NCI-H2196 treated with DMSO at 0.1 percent for 48 hours (cell line): ENCODE results near the gene MBP.

Source experiments
- DNase-seq: peaks from one replicate; lab custom pipeline; 2025; ENCODE audit not compliant: unreplicated experiment; lab: John Stamatoyannopoulos, UW

Gene MBP

GRCh38 chr18:77116201-77117080, 16.1 kb downstream of the MBP start:
- no peak for DNase-seq

GRCh38 chr18:77115192-77115953, 17.2 kb downstream of the MBP start:
- DNase-seq, result no peak

- no peak for DNase-seq
These were observed 18.0 kb downstream of the MBP start for GRCh38 chr18:77114415-77115191.

DNA sequence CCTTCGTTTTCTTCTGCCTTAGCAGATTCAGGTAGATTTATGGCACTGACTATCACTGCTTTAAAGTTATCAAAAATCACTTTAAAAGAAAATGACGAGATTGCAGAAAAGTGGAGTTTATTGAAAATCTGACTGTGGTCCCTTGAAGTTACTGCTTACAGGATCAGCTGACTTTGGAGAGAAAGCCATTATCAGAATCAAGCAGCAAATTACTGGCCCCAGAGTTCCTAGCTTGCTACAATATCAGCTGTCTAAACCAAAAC, 18.5 kb downstream of the MBP start:
- no peak for DNase-seq

DNA sequence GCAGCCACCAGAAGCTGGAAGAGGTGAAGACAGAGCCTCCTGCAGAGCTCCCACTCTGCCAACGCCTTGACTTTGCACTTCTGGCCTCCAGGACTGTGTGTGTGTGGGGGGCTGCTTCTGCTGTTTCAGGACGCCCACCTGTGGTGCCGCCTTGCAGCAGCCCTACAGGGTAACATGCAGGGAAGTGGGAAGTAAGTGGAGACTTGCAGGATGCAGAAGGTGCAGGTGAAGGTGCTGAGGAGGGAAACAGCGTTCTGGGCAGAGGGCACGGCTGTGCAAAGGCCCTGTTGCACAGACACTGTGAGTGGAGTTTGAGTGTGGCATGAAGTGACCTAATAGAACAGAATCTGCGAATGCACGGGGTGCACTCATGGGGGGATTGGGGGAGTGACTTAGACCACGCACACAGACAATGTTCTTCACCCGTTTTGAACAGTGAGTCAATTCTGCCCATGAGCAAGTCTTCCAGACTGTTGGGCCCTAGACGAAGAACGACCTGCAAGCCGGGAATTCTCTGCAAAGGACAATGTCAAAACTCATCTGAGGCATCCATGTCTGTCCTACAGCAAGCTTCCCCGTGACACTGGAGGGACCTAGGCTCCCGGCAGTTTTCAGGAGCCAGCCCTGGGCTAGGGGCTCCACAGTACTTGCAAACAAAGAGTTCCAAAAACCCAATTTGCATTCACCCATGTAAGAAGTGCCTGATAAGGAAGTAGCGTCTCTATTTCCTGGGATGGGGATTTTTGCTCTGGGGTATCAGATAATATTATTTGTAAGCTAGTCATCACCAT, 19.0 kb downstream of the MBP start:
- DNase-seq, result no peak

DNA sequence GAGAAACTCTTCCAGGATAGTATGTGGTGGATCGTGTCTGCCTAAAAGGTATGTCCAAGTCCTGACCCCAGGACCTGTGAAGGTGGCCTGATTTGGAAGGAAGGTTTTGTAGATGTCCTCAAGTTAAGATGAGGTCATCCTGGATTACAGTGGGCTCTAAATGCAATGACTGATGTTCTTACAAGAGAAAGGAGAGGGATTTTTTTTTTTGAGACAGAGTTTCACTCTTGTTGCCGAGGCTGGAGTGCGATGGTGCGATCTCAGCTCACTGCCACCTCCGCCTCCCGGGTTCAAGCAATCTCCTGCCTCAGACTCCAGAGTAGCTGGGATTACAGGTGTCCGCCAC, 19.9 kb downstream of the MBP start:
- no peak for DNase-seq

GRCh38 chr18:77111951-77112746, 20.4 kb downstream of the MBP start:
- no peak for DNase-seq

- no peak for DNase-seq
These were observed 21.1 kb downstream of the MBP start for GRCh38 chr18:77111449-77111848.

GRCh38 chr18:77110936-77111335, 21.6 kb downstream of the MBP start:
- no peak for DNase-seq

GRCh38 chr18:77110400-77110799, 22.2 kb downstream of the MBP start:
- DNase-seq, result no peak

DNA sequence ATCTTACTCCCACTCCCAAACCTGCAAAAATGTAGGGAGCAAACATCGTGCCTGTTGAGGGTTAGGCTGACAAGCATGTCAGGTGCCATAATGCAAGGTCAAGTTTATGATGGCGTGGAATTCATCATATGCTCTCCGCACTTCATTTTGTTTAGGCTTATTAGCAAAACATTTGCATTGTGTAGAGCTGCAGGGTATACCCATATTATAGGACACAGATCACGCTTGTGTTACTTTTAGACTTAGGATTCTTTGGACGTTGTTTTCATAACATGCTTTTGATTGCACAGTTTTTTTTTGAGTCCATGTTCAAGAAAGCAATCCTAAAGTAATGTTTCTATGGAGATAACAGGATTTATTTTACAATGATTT, 22.9 kb downstream of the MBP start:
- no peak for DNase-seq

DNA sequence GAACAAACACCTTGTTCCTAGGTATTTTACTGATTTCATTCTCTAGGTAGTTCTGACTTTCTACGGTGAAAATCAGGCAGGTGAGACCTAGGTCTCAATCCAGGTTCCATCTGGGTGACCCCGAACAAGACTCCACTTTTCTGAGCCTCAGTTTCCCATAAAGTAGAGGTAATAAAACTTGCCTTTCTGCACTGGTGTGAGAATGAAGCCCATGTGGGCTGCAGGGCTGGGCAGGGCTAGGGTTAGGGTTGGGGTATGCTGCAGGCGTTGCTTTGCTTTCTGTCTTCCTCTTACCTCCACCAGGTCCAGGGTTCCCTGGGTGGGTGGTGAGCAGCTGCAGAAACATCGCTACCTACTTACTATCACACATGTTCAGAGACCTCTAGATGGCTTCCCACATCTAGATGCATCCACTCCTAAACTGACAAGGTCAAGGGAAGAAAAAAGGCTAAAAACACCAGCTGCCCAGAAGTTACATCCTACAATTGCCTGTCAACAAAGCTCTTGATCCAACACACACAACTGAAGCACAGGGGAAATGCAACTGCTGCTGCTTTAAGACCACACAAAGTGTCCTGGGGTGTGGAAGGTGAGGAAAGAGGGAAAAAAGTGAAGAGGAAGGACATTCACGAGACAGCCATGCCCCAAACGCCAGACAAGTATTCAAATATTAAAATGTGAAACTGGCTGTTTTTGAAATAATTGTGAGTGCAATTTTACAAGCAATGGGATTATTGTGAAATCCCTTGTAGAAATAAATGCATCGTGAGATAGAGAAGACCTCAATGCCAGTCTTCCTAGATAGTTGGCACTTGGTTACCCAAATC, 23.5 kb downstream of the MBP start:
- DNase-seq, result no peak

GRCh38 chr18:77108001-77108692, 24.4 kb downstream of the MBP start:
- DNase-seq, result no peak

- DNase-seq, result no peak
These were observed 25.3 kb downstream of the MBP start for GRCh38 chr18:77107292-77107691.

GRCh38 chr18:77106331-77106730, 26.3 kb downstream of the MBP start:
- DNase-seq, result no peak

DNA sequence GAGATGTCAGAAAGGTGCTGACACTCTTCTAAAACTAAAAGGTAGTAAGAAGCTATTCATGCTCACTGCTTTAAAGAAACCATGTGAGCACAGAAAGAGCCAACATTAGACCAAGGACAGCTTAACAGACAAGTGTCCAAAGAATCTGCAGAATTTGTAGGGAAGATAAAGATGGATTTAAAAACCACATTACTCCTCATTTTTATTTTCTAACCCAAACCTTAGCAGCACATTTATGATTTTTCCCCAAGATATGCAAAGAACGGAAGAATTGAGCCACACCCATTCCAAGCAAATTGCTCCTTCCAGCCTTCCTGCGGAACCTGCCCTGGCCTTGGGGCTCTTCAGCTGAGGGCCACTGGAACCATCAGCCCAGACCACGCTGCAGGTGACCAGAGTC, 26.9 kb downstream of the MBP start:
- DNase-seq, result no peak

DNA sequence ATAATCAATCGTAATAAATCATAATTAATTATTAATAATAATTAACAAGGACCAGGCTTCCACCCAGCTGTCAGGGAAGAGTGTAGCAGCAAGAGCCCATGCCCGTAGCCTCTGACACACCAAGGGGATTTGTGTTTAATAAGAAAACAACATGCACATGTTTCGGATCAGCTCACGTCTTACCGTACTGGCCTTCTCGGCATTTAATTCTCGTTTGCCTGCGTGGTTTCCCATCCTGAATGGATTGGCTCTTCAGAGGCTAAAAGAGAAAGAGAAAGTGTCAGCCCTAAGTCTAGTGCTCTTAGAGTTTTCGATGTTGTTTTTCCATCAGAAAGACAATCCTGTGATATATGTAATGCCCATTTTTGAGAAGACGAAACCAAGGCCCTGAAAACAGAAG, 27.6 kb downstream of the MBP start:
- no peak for DNase-seq

GRCh38 chr18:77103991-77104531, 28.5 kb downstream of the MBP start:
- DNase-seq, result no peak
